ENCODE results near the gene ANKFN1.

ANKFN1 gene

DNA sequence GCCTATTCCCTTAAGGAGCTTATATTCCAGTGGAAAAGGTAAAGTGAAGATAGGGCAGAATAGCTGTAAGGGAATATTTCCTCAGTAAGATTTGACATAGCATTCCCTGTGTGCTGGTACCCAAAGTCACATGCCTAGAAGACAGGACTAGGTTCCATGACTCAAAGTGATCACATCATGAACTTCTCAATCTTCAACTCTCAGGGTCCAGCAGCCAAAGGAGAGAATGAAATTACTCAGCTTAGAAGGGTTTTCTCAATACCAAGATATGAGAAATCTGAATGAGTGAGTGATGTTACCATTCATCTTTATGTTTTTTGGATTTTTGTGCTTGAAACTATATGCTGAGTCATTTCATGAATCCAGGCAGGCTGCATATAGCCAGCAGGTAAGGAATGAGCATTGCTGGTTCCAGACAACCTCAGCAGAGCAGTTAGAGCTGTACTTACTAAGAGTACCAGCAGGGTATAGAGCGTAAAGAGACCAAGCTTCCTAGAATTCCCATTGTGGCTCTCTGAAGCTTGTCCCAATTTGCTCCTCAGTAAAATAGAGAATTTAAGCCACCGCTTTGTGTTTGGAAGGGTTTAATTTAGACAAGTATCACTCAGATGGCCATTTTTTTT, 91.1 kb downstream of the ANKFN1 start:
- TF ChIP-seq, protein P1, sequence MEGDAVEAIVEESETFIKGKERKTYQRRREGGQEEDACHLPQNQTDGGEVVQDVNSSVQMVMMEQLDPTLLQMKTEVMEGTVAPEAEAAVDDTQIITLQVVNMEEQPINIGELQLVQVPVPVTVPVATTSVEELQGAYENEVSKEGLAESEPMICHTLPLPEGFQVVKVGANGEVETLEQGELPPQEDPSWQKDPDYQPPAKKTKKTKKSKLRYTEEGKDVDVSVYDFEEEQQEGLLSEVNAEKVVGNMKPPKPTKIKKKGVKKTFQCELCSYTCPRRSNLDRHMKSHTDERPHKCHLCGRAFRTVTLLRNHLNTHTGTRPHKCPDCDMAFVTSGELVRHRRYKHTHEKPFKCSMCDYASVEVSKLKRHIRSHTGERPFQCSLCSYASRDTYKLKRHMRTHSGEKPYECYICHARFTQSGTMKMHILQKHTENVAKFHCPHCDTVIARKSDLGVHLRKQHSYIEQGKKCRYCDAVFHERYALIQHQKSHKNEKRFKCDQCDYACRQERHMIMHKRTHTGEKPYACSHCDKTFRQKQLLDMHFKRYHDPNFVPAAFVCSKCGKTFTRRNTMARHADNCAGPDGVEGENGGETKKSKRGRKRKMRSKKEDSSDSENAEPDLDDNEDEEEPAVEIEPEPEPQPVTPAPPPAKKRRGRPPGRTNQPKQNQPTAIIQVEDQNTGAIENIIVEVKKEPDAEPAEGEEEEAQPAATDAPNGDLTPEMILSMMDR (IDR thresholded peaks at IDR 0.05; ENCODE audit: low read length, missing control alignments): no peak
- H3K4me3 ChIP-seq (replicated peaks; ENCODE audit: low read depth, low read length): no peak overlapping the region
- DNase-seq (ENCODE audit: low read depth): no peak

DNA sequence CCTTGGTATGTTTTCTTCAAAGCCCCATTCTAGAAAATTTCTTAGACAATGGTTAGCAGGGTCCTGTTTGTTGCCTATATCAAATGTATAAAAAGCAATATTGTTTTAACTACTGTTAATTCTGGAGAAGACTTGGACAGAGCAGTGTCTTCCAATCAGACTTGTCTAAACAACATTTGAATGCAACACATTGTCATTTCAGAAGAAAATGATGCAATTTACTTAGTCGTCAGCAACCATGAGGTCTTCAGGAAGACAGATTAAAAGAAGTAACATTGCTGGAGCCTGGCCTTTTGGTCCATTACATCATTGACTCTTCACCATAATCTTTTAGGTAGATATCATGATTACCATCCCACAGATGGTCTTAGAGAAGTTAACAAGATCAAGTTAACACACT, 94.5 kb downstream of the ANKFN1 start:
- H3K4me3 ChIP-seq (replicated peaks; ENCODE audit: low read depth, low read length): no peak overlapping the region
- DNase-seq (ENCODE audit: low read depth): no peak
- TF ChIP-seq, protein P1 (IDR thresholded peaks at IDR 0.05; ENCODE audit: low read length, missing control alignments): no peak

DNA sequence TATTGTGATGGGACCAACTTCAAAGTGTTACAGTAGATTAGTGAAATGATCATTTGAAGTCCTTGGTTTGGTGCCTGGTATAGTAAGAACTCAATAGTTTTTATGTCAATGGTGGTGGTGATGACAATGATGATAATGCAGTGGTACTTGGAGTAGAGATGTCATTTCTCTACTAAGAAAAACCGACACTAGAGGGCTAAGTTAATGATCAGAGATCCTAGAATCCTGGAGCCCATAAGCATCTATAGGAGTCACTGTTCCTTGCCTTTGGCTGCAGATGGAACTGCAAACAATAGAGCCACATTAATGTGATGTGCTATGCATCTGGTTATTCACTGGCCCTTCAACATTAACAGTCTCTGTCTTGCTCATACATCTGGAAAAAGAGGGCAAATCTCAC, 103.8 kb downstream of the ANKFN1 start:
- no peak overlapping the region for H3K4me3 ChIP-seq (replicated peaks; ENCODE audit: low read depth, low read length)
- no peak for DNase-seq (ENCODE audit: low read depth)
- TF ChIP-seq, protein P1 (IDR thresholded peaks at IDR 0.05; ENCODE audit: low read length, missing control alignments): no peak

DNA sequence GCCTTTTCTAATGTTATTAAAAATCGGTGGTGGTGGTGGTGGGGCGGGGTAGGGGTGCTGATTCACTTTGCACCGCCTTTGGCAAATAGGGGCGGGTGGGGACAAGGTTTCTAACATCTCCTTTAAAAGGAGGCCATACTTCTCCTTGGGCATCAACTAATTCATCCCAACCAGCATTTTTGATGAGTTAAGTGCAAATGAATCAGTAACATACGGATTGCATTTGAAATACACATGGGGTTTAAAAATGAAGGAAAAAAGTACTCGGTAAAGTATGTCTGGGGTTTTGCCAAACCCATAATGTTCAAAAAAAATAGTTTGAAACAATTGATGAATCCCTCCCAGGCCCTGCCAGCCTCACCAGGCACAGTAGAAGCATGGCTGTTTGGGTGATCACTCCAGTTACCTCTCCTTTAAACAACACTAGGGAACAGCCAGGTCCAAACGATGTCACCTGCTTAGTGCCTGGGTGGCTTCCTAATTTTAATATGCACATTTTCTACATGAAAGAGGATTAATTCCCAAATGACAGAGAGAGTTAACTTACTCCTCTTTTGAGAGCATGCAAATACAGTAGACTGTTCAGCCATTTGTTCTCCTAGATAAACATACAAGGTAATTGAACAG, 107.2 kb downstream of the ANKFN1 start:
- TF ChIP-seq, protein P1 (IDR thresholded peaks at IDR 0.05; ENCODE audit: low read length, missing control alignments): no peak
- no peak for DNase-seq (ENCODE audit: low read depth)
- no peak overlapping the region for H3K4me3 ChIP-seq (replicated peaks; ENCODE audit: low read depth, low read length)

DNA sequence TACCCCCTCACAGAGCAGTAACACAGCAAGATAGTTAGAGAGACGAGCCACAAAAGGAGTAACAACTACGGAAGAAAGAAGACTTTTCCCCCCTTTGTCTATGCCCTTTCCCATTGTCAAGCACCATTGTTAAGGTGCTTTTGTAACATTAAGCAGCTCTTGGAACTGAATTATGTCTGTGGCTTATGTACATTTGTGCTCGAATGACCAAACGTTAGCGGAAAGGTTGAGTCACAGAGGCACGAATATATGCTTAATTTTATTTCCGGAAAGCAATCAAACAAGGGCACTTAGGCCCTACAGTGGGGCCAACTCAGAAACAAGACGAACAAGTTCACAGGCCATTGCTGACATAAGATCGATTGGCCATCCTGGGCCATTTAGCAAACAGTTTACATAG, 109.5 kb downstream of the ANKFN1 start:
- TF ChIP-seq, protein P1 (IDR thresholded peaks at IDR 0.05; ENCODE audit: low read length, missing control alignments): no peak
- no peak overlapping the region for H3K4me3 ChIP-seq (replicated peaks; ENCODE audit: low read depth, low read length)
- no peak for DNase-seq (ENCODE audit: low read depth)

DNA sequence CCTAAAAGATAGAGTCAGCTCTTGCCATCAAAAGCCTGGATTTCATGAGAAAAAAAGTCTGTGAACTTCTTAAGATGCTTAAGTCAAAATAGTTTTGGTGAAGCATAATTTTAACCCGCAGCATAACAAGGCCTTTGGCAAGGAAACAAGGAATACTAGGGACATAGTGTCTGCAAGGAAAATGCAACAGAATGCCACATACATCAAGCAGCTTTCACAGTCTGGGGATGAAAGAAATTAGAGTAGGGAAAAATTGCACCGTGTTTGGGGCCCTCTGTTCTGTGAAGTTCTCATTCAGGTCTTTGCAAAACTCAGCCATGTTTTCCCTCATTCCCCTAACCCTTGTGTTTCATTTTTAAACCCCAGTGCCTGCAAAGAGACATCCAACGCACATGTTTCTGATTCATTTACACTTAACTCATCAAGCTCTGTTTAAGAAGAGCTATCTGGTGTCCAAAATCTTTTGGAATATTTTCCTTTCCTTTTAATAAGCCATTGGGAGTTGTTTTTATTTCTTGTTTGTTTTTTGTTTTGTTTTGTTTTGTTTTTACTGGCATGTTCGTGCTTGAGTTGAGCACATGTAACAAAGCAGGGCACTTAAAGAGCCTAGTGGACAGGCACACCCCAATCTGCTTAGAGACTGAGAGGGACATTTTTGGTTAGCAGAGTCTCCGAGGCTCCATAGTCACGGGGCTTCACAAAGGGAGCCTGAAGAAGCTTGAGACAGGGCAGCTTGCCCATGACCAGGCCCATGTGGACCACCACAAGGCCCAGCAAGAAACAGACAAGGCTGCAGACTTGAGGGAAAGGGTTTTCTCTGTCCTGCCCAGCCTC, 116.5 kb downstream of the ANKFN1 start:
- DNase-seq (ENCODE audit: low read depth): no peak
- TF ChIP-seq, protein P1 (IDR thresholded peaks at IDR 0.05; ENCODE audit: low read length, missing control alignments): no peak
- H3K4me3 ChIP-seq (replicated peaks; ENCODE audit: low read depth, low read length): no peak overlapping the region

All from fibroblast of pulmonary artery (primary cell).